HFF-Myc (cell line): Measurements from ENCODE around the gene PRDM16.

Experiments used
- DNase-seq: peaks from one replicate; pipeline ENCODE4 v3.0.0-alpha.2; 2011; ENCODE audit warnings: low read depth; ENCODE audit errors: extremely low read depth
- H3K4me3 ChIP-seq: replicated peaks from 2 replicates; pipeline ENCODE4 v1.5.1; 2011; ENCODE audit warnings: low read depth, mild to moderate bottlenecking, control low read depth, low read length
- CTCF ChIP-seq: IDR thresholded peaks from 2 replicates; pipeline ENCODE4 v1.5.1; 2012; ENCODE audit warnings: mild to moderate bottlenecking, low read depth, low read length, control low read depth; ENCODE audit errors: missing control alignments

The PRDM16 gene

GRCh38 chr1:3073489-3074296 is 4.7 kb downstream of the PRDM16 start:
- no peak for TF ChIP-seq CTCF
- no peak for DNase-seq
- H3K4me3 ChIP-seq, result no peak overlapping the region

GRCh38 chr1:3074297-3074741 is 5.3 kb downstream of the PRDM16 start:
- no peak for DNase-seq
- H3K4me3 ChIP-seq, result no peak overlapping the region
- TF ChIP-seq CTCF, result no peak

GRCh38 chr1:3074800-3075199 is 5.8 kb downstream of the PRDM16 start:
- H3K4me3 ChIP-seq, result no peak overlapping the region
- no peak for TF ChIP-seq CTCF
- no peak for DNase-seq

GRCh38 chr1:3075666-3076362 is 6.8 kb downstream of the PRDM16 start:
- TF ChIP-seq CTCF, result no peak
- no peak overlapping the region for H3K4me3 ChIP-seq
- no peak for DNase-seq

- no peak for TF ChIP-seq CTCF
- no peak for DNase-seq
- H3K4me3 ChIP-seq, result no peak overlapping the region
Measured at GRCh38 chr1:3076363-3076740, 7.3 kb downstream of the PRDM16 start.

GRCh38 chr1:3077081-3077480 is 8.1 kb downstream of the PRDM16 start:
- TF ChIP-seq CTCF, result no peak
- DNase-seq, result no peak

More at GRCh38 chr1:3077081-3077480, 8.1 kb downstream of the PRDM16 start:
- H3K4me3 ChIP-seq, result no peak overlapping the region
